NCI-H2196 treated with DMSO at 0.1 percent for 48 hours (cell line): ENCODE measurements around the gene PMAIP1.

Source experiments
- DNase-seq: peaks from one replicate; lab custom pipeline; 2025; ENCODE audit not compliant: unreplicated experiment; lab: John Stamatoyannopoulos, UW

Gene PMAIP1

GRCh38 chr18:59952283-59953007, 52.6 kb downstream of the PMAIP1 start:
- no peak for DNase-seq
